Stimulated activated CD4-positive, alpha-beta T cell treated with anti-CD3 and anti-CD28 coated beads, Interleukin-12 subunit alpha, Interleukin-12 subunit beta, amount 100 ng/mL, for 24 hours (primary cell): Measurements from ENCODE around the gene HELZ.
A peak's percentile ranks its signal among the peaks of the same experiment; 100 is the strongest.
"Not testable (repeated sequence)": the region's sequence is repeated elsewhere in the genome, so short reads cannot be mapped to it uniquely, and the experiment has no call there.

Source experiments
- DNase-seq, 2 experiments: peaks; one replicate each; pipeline ENCODE4 v3.0.0-alpha.2; 2020; ENCODE audit warnings: low read depth in 2 of 2

HELZ gene

GRCh38 chr17:67265436-67266019 lies 20.5 kb upstream of the HELZ start:
- DNase-seq, result no peak

GRCh38 chr17:67262435-67263117 lies 17.6 kb upstream of the HELZ start:
- DNase-seq, result no peak

DNA sequence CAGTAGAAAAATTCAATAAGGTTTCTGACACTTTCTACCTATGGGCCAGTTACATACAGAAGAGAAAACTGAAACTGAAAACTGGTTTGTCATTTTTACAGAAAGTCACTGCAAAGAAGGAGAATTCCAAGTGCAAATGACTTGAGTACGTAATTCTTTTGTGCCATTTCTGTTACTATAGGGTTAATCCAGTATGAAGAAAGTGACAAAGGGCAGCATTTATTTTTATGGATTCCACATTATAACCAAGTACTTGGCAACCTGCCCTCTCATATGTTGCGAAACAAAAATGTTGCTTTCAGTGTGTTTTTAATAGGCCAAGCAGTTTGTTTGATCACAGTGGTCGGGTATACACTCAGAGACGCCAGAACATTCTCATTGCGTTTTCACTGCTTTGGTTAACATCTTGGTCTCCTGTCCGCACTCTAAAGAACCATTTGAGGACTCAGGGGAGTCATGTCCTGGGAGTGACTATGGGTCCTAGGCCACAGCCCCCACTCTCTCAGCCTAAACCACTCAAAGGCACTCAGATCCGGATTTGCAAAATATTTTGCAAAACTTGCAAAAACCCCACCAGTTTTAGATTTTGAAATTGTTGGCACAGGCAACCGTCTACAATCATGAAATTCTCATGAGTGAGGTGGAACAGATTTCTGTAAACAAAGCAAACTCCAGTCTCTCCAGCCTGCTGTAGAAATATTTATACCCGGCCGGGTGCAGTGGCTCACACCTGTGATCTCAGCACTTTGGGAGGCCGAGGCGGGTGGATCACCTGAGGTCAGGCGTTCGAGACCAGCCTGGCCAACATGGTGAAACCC lies 15.4 kb upstream of the HELZ start:
- DNase-seq, result no peak

- no peak for DNase-seq
Observed at GRCh38 chr17:67258821-67259468, 13.9 kb upstream of the HELZ start.

DNA sequence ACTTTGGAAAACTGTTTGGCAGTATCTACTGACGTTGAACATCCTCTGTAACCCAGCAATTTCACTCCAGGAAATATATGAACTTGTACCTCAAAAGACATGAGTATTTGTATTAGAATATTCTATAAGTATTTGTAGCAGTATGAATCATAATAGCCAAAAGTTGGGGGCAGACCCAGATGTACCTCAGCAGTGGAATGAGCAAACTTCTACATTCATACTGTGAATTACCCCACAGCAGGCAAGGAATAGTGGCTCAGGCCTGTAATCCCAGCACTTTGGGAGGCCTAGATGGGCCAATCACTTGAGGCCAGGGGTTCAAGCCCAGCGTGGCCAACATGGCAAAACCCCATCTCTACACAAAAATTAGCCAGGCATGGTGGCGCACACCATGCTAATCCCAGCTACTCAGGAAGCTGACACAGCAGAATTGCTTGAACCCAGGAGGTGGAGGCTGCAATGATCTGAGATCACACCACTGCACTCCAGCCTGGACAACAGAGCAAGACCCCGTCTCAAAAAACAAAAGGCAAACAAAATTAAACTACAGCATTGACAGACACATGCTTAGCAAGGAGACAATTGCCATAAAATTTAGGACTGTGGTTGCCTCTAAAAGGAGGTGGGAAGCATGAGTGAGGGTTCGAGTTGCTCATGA lies 11.2 kb upstream of the HELZ start:
- DNase-seq, result no peak

DNA sequence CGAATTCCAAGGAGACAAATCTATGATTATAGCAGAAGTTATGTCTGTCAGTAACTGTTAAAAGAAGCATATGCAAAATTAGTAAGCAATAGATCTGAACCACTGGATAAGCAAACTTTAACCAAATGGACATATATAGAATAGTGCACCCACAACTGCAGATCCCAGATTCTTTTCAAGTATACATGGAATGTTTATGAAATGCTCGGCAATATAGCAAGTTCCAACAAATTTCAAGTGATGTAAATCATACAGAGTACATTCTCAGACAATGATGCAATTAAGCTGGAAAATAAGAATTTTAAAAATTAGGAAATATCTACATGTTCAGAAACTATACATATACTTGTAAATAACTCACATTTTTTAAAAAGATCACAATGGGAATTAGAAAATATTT lies 8.4 kb upstream of the HELZ start:
- no peak for DNase-seq

DNA sequence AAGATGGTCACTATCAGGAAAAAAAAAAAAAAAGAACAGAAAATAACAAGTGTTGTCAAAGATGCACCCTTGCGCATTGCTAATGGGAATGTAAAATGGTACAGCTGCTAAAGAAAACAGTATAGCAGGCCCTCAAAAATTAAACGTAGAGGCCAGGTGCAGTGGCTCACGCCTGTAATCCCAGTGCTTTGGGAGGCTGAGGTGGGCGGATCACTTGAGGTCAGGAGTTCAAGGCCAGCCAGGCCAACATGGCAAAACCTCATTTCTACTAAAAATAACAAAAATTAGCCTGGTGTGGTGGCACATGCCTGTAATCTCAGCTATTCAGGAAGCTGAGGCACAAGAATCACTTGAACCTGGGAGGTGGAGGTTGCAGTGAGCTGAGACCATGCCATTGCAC lies 6.6 kb upstream of the HELZ start:
- not testable (repeated sequence) for DNase-seq

GRCh38 chr17:67248291-67248690 lies 3.3 kb upstream of the HELZ start:
- no peak for DNase-seq

- no peak for DNase-seq
Observed at GRCh38 chr17:67247416-67247900, 2.5 kb upstream of the HELZ start.

- DNase-seq, result no peak
Observed at GRCh38 chr17:67246653-67247415, 1.8 kb upstream of the HELZ start.

DNA sequence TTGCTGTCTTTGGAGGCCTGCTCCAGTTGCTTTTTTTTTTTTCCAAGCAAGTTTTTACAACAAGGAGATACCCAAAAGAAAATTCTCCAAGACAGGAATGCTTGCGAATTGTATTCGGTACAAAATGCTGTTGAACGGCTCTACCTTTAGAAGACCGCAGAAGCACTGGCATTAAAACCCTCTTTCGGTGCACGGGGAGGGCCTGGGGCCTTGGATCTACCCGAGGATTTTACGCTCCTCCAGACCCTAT lies 1.3 kb upstream of the HELZ start:
- DNase-seq, result no peak

DNA sequence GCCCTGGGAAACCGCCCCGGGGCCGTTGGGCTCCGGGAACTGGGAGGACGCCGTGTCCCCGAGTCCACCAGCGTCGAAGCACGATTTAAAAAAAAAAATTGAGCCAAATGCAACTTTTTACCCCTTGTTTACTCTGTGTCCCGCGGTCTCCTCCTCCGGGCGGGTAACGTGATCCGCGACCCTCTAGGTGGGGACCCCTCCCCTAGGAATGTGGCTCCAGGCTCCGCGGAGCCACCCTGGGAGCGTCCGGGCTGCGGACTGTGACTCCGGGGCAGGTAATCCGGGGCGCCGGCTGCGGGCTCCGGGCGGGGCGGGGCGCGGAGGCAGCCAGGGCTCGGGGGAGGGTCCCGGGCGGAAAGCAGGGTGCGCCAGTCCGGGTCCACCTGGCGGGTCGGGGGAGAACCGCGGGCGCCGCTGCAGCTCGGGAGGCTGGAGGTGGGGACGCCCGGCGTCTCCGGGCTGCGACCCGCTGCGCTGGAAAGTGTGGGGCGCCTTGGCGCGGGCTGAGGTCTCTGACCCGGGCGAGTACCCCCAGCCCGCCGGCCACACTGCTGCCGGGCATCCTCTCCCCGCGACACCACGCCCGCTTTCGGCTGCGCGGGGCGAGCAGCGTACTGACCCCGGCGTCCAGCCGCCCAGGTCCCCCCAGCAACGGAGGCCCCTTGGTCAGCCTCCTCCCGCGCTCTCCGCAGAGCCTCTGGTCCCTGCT lies 852 bp upstream of the HELZ start:
- peak in 1 of 2 experiments; percentile 29 for DNase-seq

GRCh38 chr17:67244431-67245072 lies 444 bp downstream of the HELZ start:
- no peak for DNase-seq

DNA sequence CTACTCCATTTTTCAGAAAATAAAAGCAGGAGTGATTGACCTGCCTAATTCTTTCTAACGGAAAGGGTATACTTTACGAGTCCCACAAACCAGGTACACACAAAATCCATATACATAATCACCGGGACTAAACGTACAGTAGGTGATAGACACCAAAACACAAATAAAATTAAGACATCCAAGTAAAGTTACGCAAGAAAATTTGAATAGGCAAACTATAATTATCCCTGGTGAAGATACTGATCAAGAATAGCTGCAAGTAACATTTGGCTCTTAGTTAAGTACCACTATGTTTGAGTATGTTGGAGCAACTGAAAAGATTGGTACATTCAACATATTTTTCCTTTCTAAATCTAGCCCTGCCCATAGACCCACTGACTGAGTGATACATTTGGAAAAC lies 1.7 kb downstream of the HELZ start:
- DNase-seq, result no peak

- DNase-seq, result no peak
Observed at GRCh38 chr17:67241719-67242341, 3.2 kb downstream of the HELZ start.

GRCh38 chr17:67239597-67239996 lies 5.4 kb downstream of the HELZ start:
- no peak for DNase-seq

GRCh38 chr17:67238991-67239390 lies 6.0 kb downstream of the HELZ start:
- no peak for DNase-seq

DNA sequence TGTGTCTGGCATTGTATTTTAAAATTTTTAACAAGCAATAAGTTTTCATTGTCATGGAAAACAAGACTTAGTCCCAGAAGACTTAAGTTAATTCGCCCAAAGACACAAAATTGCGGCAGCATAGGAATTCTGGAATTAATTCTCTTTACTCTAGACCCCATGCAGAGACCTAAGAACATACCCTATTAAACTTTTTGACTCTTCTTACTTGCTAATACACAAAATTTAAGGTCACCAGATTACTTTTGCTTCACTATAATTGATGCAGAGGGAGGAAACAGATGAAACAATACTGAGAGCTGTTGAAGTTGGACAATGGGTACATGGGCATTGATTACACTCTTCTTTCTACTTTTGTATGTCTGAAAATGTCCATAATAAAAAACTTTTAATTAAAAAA lies 12.6 kb downstream of the HELZ start:
- DNase-seq, result no peak

DNA sequence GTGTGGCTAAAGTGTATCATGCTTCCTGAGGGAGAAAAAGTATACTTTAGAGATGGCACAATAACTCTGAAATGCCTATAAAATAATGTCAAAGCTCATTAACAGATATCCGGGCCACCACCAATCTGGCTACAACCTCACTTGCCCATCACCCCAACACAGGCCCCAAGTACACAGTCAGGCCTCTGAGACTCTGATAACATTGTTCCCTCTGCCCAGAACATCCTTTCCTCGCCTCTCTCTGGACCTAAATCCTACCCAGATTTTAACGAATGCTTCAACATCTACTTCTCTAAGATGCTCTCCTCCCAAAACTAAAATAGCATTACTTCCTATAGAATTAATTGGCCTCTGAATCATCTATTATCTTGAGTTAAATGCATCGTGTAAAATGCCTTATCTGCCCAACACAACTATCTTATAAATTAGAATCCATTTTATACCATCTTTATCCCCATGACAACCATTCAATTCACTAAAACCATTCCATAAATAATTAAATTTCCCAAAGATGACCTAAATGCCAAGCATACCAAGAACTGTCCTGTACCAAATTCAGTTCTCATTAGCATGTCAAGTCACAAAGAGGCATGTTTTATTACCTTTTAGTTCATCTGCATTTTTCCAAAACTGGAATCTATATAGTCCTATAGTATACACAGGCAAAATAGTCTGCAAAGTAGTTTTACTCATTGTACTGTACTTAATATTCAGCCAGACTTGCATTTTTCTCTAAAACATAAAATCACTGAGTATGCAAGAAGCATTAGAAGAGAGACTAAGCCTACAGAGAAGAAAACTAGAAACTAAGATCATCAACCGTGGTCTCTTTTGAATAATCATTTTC lies 15.7 kb downstream of the HELZ start:
- no peak for DNase-seq
